Lower leg skin (tissue), 3 donors: ENCODE measurements around the gene ABCG2.

Source experiments
- POLR2A ChIP-seq, 2 donors: fragments of 450-650 bp; IDR thresholded peaks; one replicate each; pipeline ENCODE4 v1.6.1; 2016 to 2017; ENCODE audit warnings: antibody characterized with exemption in 2 of 2, mild to moderate bottlenecking in 1 of 2, moderate library complexity in 1 of 2
- TF ChIP-seq, protein P1 (sequence below), 3 donors: fragments of 450-650 bp; IDR thresholded peaks; one replicate each; pipeline ENCODE4 v1.5.1; 2016; ENCODE audit warnings: antibody characterized with exemption in 3 of 3, mild to moderate bottlenecking in 3 of 3, moderate library complexity in 2 of 3

DNA sequence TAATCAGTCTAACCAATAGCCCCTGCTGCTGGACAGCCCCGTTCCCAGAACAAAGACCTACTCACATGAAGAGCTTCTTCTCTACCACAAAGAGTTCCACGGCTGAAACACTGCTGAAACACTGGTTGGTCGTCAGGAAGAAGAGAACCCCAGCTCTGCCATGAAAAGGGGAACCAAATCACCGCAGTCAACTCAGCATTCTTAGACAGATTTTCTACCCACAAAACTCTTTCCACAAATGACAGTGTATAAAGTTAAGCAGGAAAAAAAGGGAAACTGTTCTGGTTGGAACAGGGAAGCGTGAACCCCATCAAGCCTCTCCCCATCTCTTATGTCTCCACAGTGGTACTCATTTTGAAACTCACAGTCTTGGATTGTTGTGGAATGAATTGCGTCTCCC lies 57.3 kb downstream of the ABCG2 start:
- TF ChIP-seq, protein P1, sequence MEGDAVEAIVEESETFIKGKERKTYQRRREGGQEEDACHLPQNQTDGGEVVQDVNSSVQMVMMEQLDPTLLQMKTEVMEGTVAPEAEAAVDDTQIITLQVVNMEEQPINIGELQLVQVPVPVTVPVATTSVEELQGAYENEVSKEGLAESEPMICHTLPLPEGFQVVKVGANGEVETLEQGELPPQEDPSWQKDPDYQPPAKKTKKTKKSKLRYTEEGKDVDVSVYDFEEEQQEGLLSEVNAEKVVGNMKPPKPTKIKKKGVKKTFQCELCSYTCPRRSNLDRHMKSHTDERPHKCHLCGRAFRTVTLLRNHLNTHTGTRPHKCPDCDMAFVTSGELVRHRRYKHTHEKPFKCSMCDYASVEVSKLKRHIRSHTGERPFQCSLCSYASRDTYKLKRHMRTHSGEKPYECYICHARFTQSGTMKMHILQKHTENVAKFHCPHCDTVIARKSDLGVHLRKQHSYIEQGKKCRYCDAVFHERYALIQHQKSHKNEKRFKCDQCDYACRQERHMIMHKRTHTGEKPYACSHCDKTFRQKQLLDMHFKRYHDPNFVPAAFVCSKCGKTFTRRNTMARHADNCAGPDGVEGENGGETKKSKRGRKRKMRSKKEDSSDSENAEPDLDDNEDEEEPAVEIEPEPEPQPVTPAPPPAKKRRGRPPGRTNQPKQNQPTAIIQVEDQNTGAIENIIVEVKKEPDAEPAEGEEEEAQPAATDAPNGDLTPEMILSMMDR (IDR thresholded peaks at IDR 0.05), result no peak
- no peak for TF ChIP-seq POLR2A (IDR thresholded peaks at IDR 0.05)
